ENCODE measurements around the gene ATOH8.

ATOH8 gene

GRCh38 chr2:85744741-85745601 lies 8.8 kb upstream of the ATOH8 start:
- no peaks in the 10 kb centered on the region for H3K4me1 ChIP-seq (ENCODE audit: insufficient read depth, low read length, severe bottlenecking)

GRCh38 chr2:85745619-85746018 lies 8.2 kb upstream of the ATOH8 start:
- H3K4me1 ChIP-seq (ENCODE audit: insufficient read depth, low read length, severe bottlenecking), result no peaks in the 10 kb centered on the region
- H3K9me3 ChIP-seq (ENCODE audit: low read length), result no peaks in the 10 kb centered on the region
- TF ChIP-seq, protein P1, sequence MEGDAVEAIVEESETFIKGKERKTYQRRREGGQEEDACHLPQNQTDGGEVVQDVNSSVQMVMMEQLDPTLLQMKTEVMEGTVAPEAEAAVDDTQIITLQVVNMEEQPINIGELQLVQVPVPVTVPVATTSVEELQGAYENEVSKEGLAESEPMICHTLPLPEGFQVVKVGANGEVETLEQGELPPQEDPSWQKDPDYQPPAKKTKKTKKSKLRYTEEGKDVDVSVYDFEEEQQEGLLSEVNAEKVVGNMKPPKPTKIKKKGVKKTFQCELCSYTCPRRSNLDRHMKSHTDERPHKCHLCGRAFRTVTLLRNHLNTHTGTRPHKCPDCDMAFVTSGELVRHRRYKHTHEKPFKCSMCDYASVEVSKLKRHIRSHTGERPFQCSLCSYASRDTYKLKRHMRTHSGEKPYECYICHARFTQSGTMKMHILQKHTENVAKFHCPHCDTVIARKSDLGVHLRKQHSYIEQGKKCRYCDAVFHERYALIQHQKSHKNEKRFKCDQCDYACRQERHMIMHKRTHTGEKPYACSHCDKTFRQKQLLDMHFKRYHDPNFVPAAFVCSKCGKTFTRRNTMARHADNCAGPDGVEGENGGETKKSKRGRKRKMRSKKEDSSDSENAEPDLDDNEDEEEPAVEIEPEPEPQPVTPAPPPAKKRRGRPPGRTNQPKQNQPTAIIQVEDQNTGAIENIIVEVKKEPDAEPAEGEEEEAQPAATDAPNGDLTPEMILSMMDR (IDR thresholded peaks at IDR 0.05; ENCODE audit: low read length), result no peak
- no peak for TF ChIP-seq EZH2 (IDR thresholded peaks at IDR 0.05; ENCODE audit: borderline replicate concordance, low read length)

More at GRCh38 chr2:85744741-85745601, 8.8 kb upstream of the ATOH8 start:
- Histone ChIP-seq H3K4me2 (ENCODE audit: low read length) (no peak overlapping the region), H3K36me3 (ENCODE audit: insufficient read depth, low read length) (no peaks in the 10 kb centered on the region), H3K4me3 (ENCODE audit: low read depth, low read length, poor library complexity, severe bottlenecking) (no peak overlapping the region), H3F3A (ENCODE audit: insufficient read depth, low read length) (no peaks in the 10 kb centered on the region), H2AFZ (ENCODE audit: low read length) (no peak overlapping the region), H3K79me2 (ENCODE audit: insufficient read depth, low read length) (no peaks in the 10 kb centered on the region), H3K9me3 (ENCODE audit: low read length) (no peaks in the 10 kb centered on the region), H4K20me1 (ENCODE audit: insufficient read depth, low read length) (no peaks in the 10 kb centered on the region), H3K9me2 (ENCODE audit: low read depth, low read length) (no peaks in the 10 kb centered on the region), H3K27me3 (ENCODE audit: insufficient read depth, low read length) (no peaks in the 10 kb centered on the region; the same call in 1 of the 2 replicates), H3K27ac (ENCODE audit: low read depth, low read length, poor library complexity, severe bottlenecking) (no peak overlapping the region), H3K9ac (ENCODE audit: low read length) (no peak overlapping the region)
- TF ChIP-seq EZH2 (IDR thresholded peaks at IDR 0.05; ENCODE audit: borderline replicate concordance, low read length), result no peak
- TF ChIP-seq, protein P1 (IDR thresholded peaks at IDR 0.05; ENCODE audit: low read length), result no peak

DNA sequence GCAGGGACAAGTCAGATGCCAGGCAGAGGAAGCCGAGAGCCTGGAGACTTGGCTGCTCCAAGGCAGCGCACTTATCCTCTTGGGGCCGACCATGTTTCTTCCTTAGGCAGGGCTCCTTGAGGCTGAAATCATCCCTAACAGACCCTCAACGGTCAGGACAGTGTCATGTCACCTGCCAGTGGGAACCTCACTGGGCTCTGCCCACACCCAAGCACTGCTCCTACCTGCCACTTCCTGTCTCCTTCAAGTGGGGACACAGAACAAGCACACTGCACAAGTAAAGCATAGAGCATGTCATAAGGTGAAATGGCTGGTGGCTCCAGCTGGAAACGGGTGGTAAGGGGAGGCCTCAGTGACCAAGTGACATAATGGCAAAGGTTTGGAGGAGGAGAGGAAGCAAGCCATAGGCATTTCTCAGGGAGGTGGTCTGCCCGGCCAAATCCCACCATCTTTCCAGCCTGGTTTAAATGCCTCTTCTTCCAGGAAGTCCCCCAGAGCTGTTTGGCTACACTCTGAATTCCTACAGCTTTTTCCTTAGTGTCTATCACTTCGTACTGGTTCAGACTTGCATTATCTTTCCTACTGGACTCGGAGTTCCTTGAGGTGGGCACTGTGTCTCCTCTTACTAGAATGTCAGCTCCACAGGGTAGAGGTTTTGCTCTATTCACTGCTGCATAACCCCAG lies 7.3 kb upstream of the ATOH8 start:
- Histone ChIP-seq H3K9me3 (ENCODE audit: low read length) (no peaks in the 10 kb centered on the region), H3K27ac (ENCODE audit: low read depth, low read length, poor library complexity, severe bottlenecking) (no peak overlapping the region), H3F3A (ENCODE audit: insufficient read depth, low read length) (no peaks in the 10 kb centered on the region), H3K9me2 (ENCODE audit: low read depth, low read length) (no peaks in the 10 kb centered on the region), H3K9ac (ENCODE audit: low read length) (no peak overlapping the region), H3K4me3 (ENCODE audit: low read depth, low read length, poor library complexity, severe bottlenecking) (no peak overlapping the region), H3K27me3 (ENCODE audit: insufficient read depth, low read length) (no peaks in the 10 kb centered on the region; the same call in 1 of the 2 replicates), H3K36me3 (ENCODE audit: insufficient read depth, low read length) (no peaks in the 10 kb centered on the region), H3K4me2 (ENCODE audit: low read length) (no peak overlapping the region), H3K79me2 (ENCODE audit: insufficient read depth, low read length) (no peaks in the 10 kb centered on the region), H3K4me1 (ENCODE audit: insufficient read depth, low read length, severe bottlenecking) (no peaks in the 10 kb centered on the region), H2AFZ (ENCODE audit: low read length) (no peak overlapping the region), H4K20me1 (ENCODE audit: insufficient read depth, low read length) (no peaks in the 10 kb centered on the region)
- no peak for TF ChIP-seq EZH2 (IDR thresholded peaks at IDR 0.05; ENCODE audit: borderline replicate concordance, low read length)
- TF ChIP-seq, protein P1 (IDR thresholded peaks at IDR 0.05; ENCODE audit: low read length), result no peak

More at GRCh38 chr2:85745619-85746018, 8.2 kb upstream of the ATOH8 start:
- Histone ChIP-seq H3K36me3 (ENCODE audit: insufficient read depth, low read length) (no peaks in the 10 kb centered on the region), H3F3A (ENCODE audit: insufficient read depth, low read length) (no peaks in the 10 kb centered on the region), H3K27me3 (ENCODE audit: insufficient read depth, low read length) (no peaks in the 10 kb centered on the region; the same call in 1 of the 2 replicates), H3K79me2 (ENCODE audit: insufficient read depth, low read length) (no peaks in the 10 kb centered on the region), H3K27ac (ENCODE audit: low read depth, low read length, poor library complexity, severe bottlenecking) (no peak overlapping the region), H3K9me2 (ENCODE audit: low read depth, low read length) (no peaks in the 10 kb centered on the region), H3K4me3 (ENCODE audit: low read depth, low read length, poor library complexity, severe bottlenecking) (no peak overlapping the region), H3K4me2 (ENCODE audit: low read length) (no peak overlapping the region), H3K9ac (ENCODE audit: low read length) (no peak overlapping the region), H4K20me1 (ENCODE audit: insufficient read depth, low read length) (no peaks in the 10 kb centered on the region), H2AFZ (ENCODE audit: low read length) (no peak overlapping the region)

Measured in OCI-LY1 (cell line).